Bronchial epithelial cell (primary cell): ENCODE results near the gene CLRN3. TPM values are rescaled to one million over a fixed set of nuclear protein-coding genes. Genes with fewer than 3 reads are reported as not detected.
A peak's percentile ranks its signal among the peaks of the same experiment; 100 is the strongest.

Source experiments
- DNase-seq: peaks from one replicate; pipeline ENCODE4 v3.0.0-alpha.2; 2010; ENCODE audit warnings: low read depth
- FAIRE-seq: peaks from 2 replicates; lab custom pipeline; 2011; peaks lifted over from hg19 to GRCh38; lab: Jason Lieb, UNC
- H3K27me3 ChIP-seq: 2 replicates; pipeline ENCODE4 v1.5.1; 2011; ENCODE audit warnings: low read length; ENCODE audit not compliant: control insufficient read depth, insufficient read depth
- H3K36me3 ChIP-seq: 2 replicates; pipeline ENCODE4 v1.5.1; 2011; ENCODE audit warnings: low read length; ENCODE audit not compliant: control insufficient read depth, insufficient read depth
- H3K4me3 ChIP-seq: 2 replicates; pipeline ENCODE4 v1.5.1; 2011; ENCODE audit warnings: mild to moderate bottlenecking, low read depth, low read length, control low read depth
- CTCF ChIP-seq: IDR thresholded peaks from 2 replicates; pipeline ENCODE4 v1.5.1; 2011; ENCODE audit warnings: mild to moderate bottlenecking, moderate library complexity, low read length, control low read depth, inconsistent platforms; ENCODE audit not compliant: insufficient read depth, severe bottlenecking
- total RNA-seq: library from RNA; depleted of rRNA; stranded (reverse); fragments of >200 nt; gene quantifications from 2 replicates; pipeline ENCODE4 v1.2.1, GENCODE V29; 2014

CLRN3 gene
- total RNA-seq, 1 donor from 2014 or later, result not detected

GRCh38 chr10:127911218-127911866 lies 18.6 kb upstream of the CLRN3 start:
- no peaks in the 10 kb centered on the region for H3K36me3 ChIP-seq
- H3K27me3 ChIP-seq, result no peaks in the 10 kb centered on the region
- DNase-seq, result no peak
- no peak for FAIRE-seq
- no peak for TF ChIP-seq CTCF
- no peak overlapping the region for H3K4me3 ChIP-seq

GRCh38 chr10:127910464-127910770 lies 17.7 kb upstream of the CLRN3 start:
- DNase-seq, result no peak
- Histone ChIP-seq H3K27me3 (no peaks in the 10 kb centered on the region), H3K36me3 (no peaks in the 10 kb centered on the region), H3K4me3 (no peak overlapping the region)
- peak; percentile 47 for FAIRE-seq
- no peak for TF ChIP-seq CTCF

GRCh38 chr10:127909716-127910463 lies 17.1 kb upstream of the CLRN3 start:
- H3K36me3 ChIP-seq, result no peaks in the 10 kb centered on the region
- TF ChIP-seq CTCF, result no peak
- no peak overlapping the region for H3K4me3 ChIP-seq
- FAIRE-seq (no peak), DNase-seq (no peak)
- H3K27me3 ChIP-seq, result no peaks in the 10 kb centered on the region

GRCh38 chr10:127908959-127909267 lies 16.2 kb upstream of the CLRN3 start:
- no peak for TF ChIP-seq CTCF
- Histone ChIP-seq H3K4me3 (no peak overlapping the region), H3K27me3 (no peaks in the 10 kb centered on the region), H3K36me3 (no peaks in the 10 kb centered on the region)
- no peak for FAIRE-seq
- no peak for DNase-seq

GRCh38 chr10:127908106-127908958 lies 15.6 kb upstream of the CLRN3 start:
- peak; percentile 43 for DNase-seq
- H3K4me3 ChIP-seq, result no peak overlapping the region
- no peaks in the 10 kb centered on the region for H3K27me3 ChIP-seq
- no peak for TF ChIP-seq CTCF
- H3K36me3 ChIP-seq, result no peaks in the 10 kb centered on the region
- peak; percentile 70 for FAIRE-seq
